Smooth muscle cell (in vitro differentiated cells): Measurements from ENCODE around the gene IDUA. TPM values are rescaled to one million over a fixed set of nuclear protein-coding genes. Genes with fewer than 3 reads are reported as not detected.

Experiments
- DNase-seq: peaks from one replicate; lab custom pipeline; 2025; ENCODE audit not compliant: unreplicated experiment; lab: John Stamatoyannopoulos, UW
- H2AFZ ChIP-seq: fragments of 200-600 bp; sonication (generic); 2 replicates; pipeline ENCODE4 v1.6.0; 2016; ENCODE audit warnings: antibody characterized with exemption, low read depth, mild to moderate bottlenecking
- H3F3A ChIP-seq: fragments of 200-600 bp; sonication (generic); 2 replicates; pipeline ENCODE4 v1.6.0; 2017; ENCODE audit warnings: antibody characterized with exemption, low read depth
- H3K27ac ChIP-seq: fragments of 200-600 bp; sonication (generic); 2 replicates; pipeline ENCODE4 v1.5.1; 2016; ENCODE audit warnings: low read depth, mild to moderate bottlenecking
- H3K27me3 ChIP-seq: fragments of 200-600 bp; sonication (generic); 2 replicates; pipeline ENCODE4 v1.6.1; 2016; ENCODE audit warnings: low read depth, mild to moderate bottlenecking
- H3K36me3 ChIP-seq: fragments of 200-600 bp; sonication (generic); 2 replicates; pipeline ENCODE4 v1.5.1; 2016; ENCODE audit warnings: low read depth
- H3K4me1 ChIP-seq: fragments of 200-600 bp; sonication (generic); 2 replicates; pipeline ENCODE4 v1.5.1; 2016; ENCODE audit warnings: low read depth
- H3K4me2 ChIP-seq: fragments of 200-600 bp; sonication (generic); 2 replicates; pipeline ENCODE4 v1.6.0; 2016; ENCODE audit warnings: mild to moderate bottlenecking
- H3K4me3 ChIP-seq: fragments of 200-600 bp; sonication (generic); 2 replicates; pipeline ENCODE4 v1.5.1; 2016; ENCODE audit warnings: mild to moderate bottlenecking
- H3K79me2 ChIP-seq: fragments of 200-600 bp; sonication (generic); 2 replicates; pipeline ENCODE4 v1.6.0; 2016; ENCODE audit warnings: low read depth, mild to moderate bottlenecking
- H3K9ac ChIP-seq: fragments of 200-600 bp; sonication (generic); 2 replicates; pipeline ENCODE4 v1.6.0; 2016; ENCODE audit warnings: low read depth
- H3K9me3 ChIP-seq: fragments of 200-600 bp; sonication (generic); replicated peaks from 2 replicates; pipeline ENCODE4 v1.5.1; 2016; ENCODE audit warnings: low read depth
- H4K20me1 ChIP-seq: fragments of 200-600 bp; sonication (generic); 2 replicates; pipeline ENCODE4 v1.6.0; 2016; ENCODE audit warnings: low read depth
- WGBS: methylation state at CpG from one replicate; pipeline ENCODE4 v1.1.7; 2016; ENCODE audit warnings: low lambda C conversion rate; 5-methylcytosine and 5-hydroxymethylcytosine counted together
- polyA plus RNA-seq: library from polyadenylated mRNA; unstranded; fragments of >200 nt; fragmentation: Nextera tagmentation; extraction: Ambion mirVana; gene quantifications from 2 replicates; pipeline ENCODE4 v1.2.1, GENCODE V29; 2016
- total RNA-seq: library from RNA; depleted of rRNA; stranded (reverse); fragments of >200 nt; gene quantifications from 2 replicates; pipeline ENCODE4 v1.2.3, GENCODE V29; 2014
- TF ChIP-seq, protein P1 (sequence below): fragments of 200-600 bp; sonication (generic); IDR thresholded peaks from 2 replicates; pipeline ENCODE4 v1.5.1; 2017; ENCODE audit warnings: borderline replicate concordance, mild to moderate bottlenecking, antibody characterized with exemption; ENCODE audit not compliant: insufficient read depth, poor library complexity, severe bottlenecking

Gene IDUA
- total and polyA plus RNA-seq, 2 experiments from 2014 or later = 6.3 to 49.9 TPM

DNA sequence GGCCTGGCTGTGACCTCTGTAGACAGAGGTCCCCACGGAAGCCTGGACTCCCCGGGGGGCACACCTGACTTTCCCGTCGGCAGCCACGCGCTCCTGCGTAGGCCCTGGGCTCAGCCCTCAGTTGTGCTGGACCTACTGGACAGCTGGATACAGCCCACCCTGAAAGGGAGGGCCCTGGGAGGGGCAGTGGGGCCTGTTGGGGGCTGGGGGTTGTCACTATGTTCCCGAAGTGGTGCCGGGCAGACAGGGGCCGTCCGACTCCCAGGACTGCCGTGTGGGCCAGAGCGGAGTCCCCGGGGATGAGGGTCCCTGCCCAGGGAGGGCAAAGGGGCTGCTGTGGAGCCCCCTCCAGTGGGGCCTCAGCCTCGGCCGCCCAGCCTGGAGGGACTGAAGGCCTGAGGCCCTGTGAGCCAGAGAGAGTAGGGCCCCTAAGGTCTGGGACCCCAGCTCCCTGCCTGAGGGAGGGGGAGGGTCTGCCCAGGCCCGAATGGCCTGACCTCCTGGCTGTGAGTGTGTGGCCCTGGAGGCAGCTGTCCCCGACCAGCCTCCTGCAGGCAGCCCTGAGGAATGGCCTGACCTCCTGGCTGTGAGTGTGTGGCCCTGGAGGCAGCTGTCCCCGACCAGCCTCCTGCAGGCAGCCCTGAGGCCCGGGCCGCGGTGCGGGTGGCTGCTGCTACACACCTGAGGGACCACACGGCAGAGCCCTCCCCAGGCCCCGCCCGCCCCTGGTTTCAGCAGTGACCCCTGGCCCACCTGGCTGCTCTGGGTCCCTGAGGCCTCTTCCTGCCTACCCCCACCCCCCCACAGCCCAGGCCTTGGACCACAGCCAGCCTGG is 50.3 kb downstream of the IDUA start:
- Histone ChIP-seq H3K4me1 (peaks cover 14% of the 10 kb centered on the region), H3K4me2 (no peak overlapping the region), H3K9ac (no peak overlapping the region), H2AFZ (no peak overlapping the region), H3K36me3 (no peaks in the 10 kb centered on the region), H4K20me1 (no peaks in the 10 kb centered on the region), H3K27ac (no peak overlapping the region), H3K27me3 (no peaks in the 10 kb centered on the region), H3K79me2 (no peaks in the 10 kb centered on the region), H3F3A (no peaks in the 10 kb centered on the region), H3K4me3 (no peak overlapping the region), H3K9me3 (no peaks in the 10 kb centered on the region)
- 86% methylated on average over 22 of the region's 26 CpGs for WGBS
- no peak for DNase-seq
- TF ChIP-seq, protein P1, sequence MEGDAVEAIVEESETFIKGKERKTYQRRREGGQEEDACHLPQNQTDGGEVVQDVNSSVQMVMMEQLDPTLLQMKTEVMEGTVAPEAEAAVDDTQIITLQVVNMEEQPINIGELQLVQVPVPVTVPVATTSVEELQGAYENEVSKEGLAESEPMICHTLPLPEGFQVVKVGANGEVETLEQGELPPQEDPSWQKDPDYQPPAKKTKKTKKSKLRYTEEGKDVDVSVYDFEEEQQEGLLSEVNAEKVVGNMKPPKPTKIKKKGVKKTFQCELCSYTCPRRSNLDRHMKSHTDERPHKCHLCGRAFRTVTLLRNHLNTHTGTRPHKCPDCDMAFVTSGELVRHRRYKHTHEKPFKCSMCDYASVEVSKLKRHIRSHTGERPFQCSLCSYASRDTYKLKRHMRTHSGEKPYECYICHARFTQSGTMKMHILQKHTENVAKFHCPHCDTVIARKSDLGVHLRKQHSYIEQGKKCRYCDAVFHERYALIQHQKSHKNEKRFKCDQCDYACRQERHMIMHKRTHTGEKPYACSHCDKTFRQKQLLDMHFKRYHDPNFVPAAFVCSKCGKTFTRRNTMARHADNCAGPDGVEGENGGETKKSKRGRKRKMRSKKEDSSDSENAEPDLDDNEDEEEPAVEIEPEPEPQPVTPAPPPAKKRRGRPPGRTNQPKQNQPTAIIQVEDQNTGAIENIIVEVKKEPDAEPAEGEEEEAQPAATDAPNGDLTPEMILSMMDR = no peak

DNA sequence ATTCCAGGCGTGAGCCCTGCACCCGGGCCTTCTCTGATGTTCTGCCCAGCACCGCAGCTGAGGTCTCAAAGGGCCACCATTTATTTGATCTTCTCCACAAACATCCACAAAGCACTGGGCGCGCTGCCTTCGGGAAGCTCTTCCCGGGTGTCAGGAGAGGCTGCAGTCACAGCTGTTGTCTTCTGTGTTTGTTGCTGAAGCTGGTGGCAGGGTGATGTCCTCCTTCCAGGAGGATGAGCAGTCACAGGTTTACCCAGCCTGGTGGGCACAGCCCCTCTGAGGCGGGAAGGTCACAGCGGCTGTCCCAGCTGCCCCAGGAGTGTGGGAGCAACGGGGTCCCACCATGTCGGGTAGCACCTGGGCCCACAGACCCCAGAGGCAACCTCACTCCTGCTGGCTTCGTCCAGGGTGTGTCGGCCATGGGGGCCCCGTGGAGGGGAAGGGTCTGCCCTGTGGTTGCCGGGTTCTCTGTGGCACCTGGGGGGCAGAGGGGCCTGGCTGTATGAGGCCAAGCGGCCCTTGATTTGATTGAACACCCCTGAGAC is 52.2 kb downstream of the IDUA start:
- WGBS = 91% methylated on average over 16 of the region's 16 CpGs
- no peaks in the 10 kb centered on the region for H4K20me1 ChIP-seq
- no peaks in the 10 kb centered on the region for H3K36me3 ChIP-seq
- H3K27me3 ChIP-seq = no peaks in the 10 kb centered on the region
- TF ChIP-seq, protein P1 = no peak
- no peaks in the 10 kb centered on the region for H3K79me2 ChIP-seq
- no peak overlapping the region for H3K27ac ChIP-seq
- H3F3A ChIP-seq = no peaks in the 10 kb centered on the region
- no peaks in the 10 kb centered on the region for H3K9me3 ChIP-seq
- DNase-seq = no peak
- H3K4me1 ChIP-seq = peaks cover 17% of the 10 kb centered on the region
- H3K4me2 ChIP-seq = no peak overlapping the region
- no peak overlapping the region for H2AFZ ChIP-seq
- H3K4me3 ChIP-seq = no peak overlapping the region
- no peak overlapping the region for H3K9ac ChIP-seq

DNA sequence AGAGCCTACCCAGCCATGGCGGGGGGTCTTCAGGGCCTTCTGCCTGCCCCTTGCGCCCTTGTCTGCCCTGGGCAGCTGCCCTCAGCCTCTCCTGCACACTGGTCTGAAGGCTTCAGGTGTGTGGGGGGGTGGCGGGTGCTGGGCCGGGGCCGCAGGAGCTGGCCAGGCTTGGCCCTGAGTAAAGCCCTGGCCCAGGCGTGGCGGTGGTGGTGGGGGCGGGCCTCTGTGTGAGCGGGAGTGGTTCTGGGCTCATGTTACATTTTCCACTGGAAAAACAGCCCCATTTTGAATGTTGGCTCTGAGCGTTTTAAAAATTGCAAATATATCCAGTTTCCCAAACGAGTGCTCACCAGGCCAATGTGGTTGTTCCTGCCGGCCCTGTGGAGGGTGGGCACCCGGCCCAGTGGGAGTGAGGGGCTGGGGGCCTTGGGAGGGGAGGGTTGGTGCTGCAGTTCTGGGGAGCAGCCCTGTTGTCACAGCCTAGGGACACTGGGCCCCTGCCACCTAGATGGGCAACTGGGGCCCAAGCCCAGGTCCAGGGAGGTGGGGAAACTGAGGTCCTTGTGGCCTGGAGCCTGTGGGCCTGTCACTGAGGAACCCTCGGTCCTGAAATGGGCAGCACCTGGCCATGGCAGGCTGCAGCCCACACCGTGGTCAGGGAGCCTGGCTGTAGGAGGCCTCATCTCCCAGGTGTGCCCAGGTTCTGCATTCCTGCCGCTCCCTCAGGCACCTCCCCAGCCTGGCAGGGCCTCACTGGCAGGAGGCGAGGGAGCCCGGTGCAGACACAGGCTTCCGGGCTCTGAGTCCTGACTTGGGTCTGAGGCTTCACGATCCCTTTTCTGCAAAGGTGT is 52.9 kb downstream of the IDUA start:
- H3K4me1 ChIP-seq = peaks cover 24% of the 10 kb centered on the region
- H2AFZ ChIP-seq = no peak overlapping the region
- peak overlapping the region; percentile 27 for H3K4me2 ChIP-seq
- H3K36me3 ChIP-seq = no peaks in the 10 kb centered on the region
- peak; percentile 22 for DNase-seq
- no peaks in the 10 kb centered on the region for H3K27me3 ChIP-seq
- no peak overlapping the region for H3K27ac ChIP-seq
- 75% methylated on average over 17 of the region's 20 CpGs for WGBS
- TF ChIP-seq, protein P1 = no peak
- no peaks in the 10 kb centered on the region for H3K79me2 ChIP-seq
- no peaks in the 10 kb centered on the region for H3K9me3 ChIP-seq
- H4K20me1 ChIP-seq = no peaks in the 10 kb centered on the region
- no peak overlapping the region for H3K4me3 ChIP-seq
- H3F3A ChIP-seq = no peaks in the 10 kb centered on the region
- H3K9ac ChIP-seq = no peak overlapping the region
